ENCODE results near the gene QSOX2. TPM values are rescaled to one million over a fixed set of nuclear protein-coding genes. Genes with fewer than 3 reads are reported as not detected.

QSOX2 gene
- polyA plus RNA-seq, 2 of the 4 experiments (the other 2 are of a cell fraction), result 22.3 to 30.2 TPM

DNA sequence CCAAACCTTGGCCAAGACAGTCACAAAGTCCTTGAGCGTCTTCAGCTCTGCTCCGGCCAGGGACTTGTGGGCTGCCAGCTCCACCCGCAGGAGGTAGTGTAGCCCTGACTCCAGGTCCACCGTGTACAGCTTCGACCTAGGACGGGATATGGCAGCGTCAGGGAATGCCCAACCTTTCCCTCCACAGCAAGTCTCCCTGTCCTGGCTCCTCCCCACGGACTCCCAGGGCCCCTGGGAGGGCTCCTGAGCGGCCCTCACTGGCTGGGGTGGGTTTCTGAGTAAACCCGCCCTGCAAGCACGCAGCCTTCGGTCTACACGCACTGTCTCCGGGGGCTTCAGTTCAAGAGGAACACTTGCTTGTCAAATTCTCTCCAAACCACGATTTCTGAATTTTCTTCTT lies 26.9 kb downstream of the QSOX2 start:
- H3K9me3 ChIP-seq, result no peaks in the 10 kb centered on the region
- DNase-seq (ENCODE audit: low read depth in 1 of 2, low spot score in 1 of 2) (no peak), FAIRE-seq (no peak), ATAC-seq (no peak; a peak in 1 of 6 replicates)
- 94% methylated on average over 15 of the region's 15 CpGs for WGBS (ENCODE audit: missing lambda C conversion rate)
- TF ChIP-seq NFE2L2 (conservative IDR thresholded peaks at IDR 0.05; ENCODE audit: low read length) (no peak), TP53 (CRISPR knock-in tag; IDR thresholded peaks at IDR 0.05) (no peak), FOSL2 (IDR thresholded peaks at IDR 0.05) (no peak), FOSL2 (CRISPR knock-in tag; IDR thresholded peaks at IDR 0.05) (no peak), TFCP2L1 (CRISPR knock-in tag; IDR thresholded peaks at IDR 0.05) (no peak), MAZ (IDR thresholded peaks at IDR 0.05; ENCODE audit: borderline replicate concordance, low read depth, low read length) (no peak), KDM1A (IDR thresholded peaks at IDR 0.05; ENCODE audit: low read depth) (no peak), ZC3H11A (IDR thresholded peaks at IDR 0.05) (no peak), BHLHE40 (IDR thresholded peaks at IDR 0.05; ENCODE audit: low read depth, low read length) (no peak)
- TF ChIP-seq, protein P1, sequence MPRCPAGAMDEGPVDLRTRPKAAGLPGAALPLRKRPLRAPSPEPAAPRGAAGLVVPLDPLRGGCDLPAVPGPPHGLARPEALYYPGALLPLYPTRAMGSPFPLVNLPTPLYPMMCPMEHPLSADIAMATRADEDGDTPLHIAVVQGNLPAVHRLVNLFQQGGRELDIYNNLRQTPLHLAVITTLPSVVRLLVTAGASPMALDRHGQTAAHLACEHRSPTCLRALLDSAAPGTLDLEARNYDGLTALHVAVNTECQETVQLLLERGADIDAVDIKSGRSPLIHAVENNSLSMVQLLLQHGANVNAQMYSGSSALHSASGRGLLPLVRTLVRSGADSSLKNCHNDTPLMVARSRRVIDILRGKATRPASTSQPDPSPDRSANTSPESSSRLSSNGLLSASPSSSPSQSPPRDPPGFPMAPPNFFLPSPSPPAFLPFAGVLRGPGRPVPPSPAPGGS (IDR thresholded peaks at IDR 0.05), result no peak
- TF ChIP-seq, protein P2, sequence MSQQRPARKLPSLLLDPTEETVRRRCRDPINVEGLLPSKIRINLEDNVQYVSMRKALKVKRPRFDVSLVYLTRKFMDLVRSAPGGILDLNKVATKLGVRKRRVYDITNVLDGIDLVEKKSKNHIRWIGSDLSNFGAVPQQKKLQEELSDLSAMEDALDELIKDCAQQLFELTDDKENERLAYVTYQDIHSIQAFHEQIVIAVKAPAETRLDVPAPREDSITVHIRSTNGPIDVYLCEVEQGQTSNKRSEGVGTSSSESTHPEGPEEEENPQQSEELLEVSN (IDR thresholded peaks at IDR 0.05; ENCODE audit: borderline replicate concordance, low read depth), result no peak
- H3K4me3 ChIP-seq, result no peak overlapping the region
- CTCF ChIA-PET, result interaction anchor here (1.0 to 4.8 kb wide), 12 partner anchors 8 to 137 kb away, joined by 3 to 61 read pairs (median 4); no protein-coding TSS in a partner anchor
- H3K4me2 ChIP-seq, result no peak overlapping the region
- H3K27ac ChIP-seq, result no peak overlapping the region
- H3K4me1 ChIP-seq, result peaks cover 17% of the 10 kb centered on the region
- POLR2A ChIA-PET, result no interaction called here

DNA sequence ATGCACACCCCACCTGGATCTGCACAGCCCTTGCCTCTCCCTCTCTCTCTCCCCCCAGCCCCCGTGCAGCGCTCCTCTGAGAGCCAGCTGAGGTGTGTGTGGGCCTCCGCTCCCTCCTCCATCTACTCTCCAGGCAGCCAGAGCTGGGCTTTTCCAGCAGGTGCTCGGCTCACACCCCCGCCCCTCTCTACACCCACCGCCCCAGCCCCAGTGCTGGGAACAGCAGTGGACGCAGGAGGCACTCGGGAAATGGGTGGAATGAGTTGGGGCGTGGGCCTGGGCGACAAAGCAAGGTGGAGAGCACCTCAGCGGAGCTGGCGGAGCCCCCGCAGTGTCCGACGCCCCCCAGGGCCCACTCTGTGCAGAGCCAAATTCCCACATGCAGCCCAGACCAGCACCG lies 27.3 kb downstream of the QSOX2 start:
- Histone ChIP-seq H3K4me3 (no peak overlapping the region), H3K4me2 (no peak overlapping the region), H3K9me3 (no peaks in the 10 kb centered on the region), H3K27ac (no peak overlapping the region), H3K4me1 (peaks cover 17% of the 10 kb centered on the region)
- no peak for FAIRE-seq
- 96% methylated on average over 16 of the region's 16 CpGs for WGBS (ENCODE audit: missing lambda C conversion rate)
- no peak for TF ChIP-seq PHF8 (IDR thresholded peaks at IDR 0.05; ENCODE audit: borderline replicate concordance, low read depth)
- TF ChIP-seq EHMT2 (IDR thresholded peaks at IDR 0.05; ENCODE audit: low read depth), result no peak
- TF ChIP-seq, protein P2 (IDR thresholded peaks at IDR 0.05; ENCODE audit: borderline replicate concordance, low read depth), result no peak
- TF ChIP-seq, protein P1 (IDR thresholded peaks at IDR 0.05), result no peak
- no peak for TF ChIP-seq NPAS2 (CRISPR knock-in tag; IDR thresholded peaks at IDR 0.05; ENCODE audit: borderline replicate concordance)
- no peak for TF ChIP-seq FOSL2 (IDR thresholded peaks at IDR 0.05)
- no peak for TF ChIP-seq FOSL2 (CRISPR knock-in tag; IDR thresholded peaks at IDR 0.05)
- TF ChIP-seq, protein P3, sequence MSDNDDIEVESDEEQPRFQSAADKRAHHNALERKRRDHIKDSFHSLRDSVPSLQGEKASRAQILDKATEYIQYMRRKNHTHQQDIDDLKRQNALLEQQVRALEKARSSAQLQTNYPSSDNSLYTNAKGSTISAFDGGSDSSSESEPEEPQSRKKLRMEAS (IDR thresholded peaks at IDR 0.05), result no peak
- TF ChIP-seq JUNB (IDR thresholded peaks at IDR 0.05), result no peak
- ATAC-seq, result no peak
- CTCF ChIA-PET, result interaction anchor here (0.6 to 4.8 kb wide), 10 partner anchors 8 to 121 kb away, joined by 3 to 61 read pairs (median 4); no protein-coding TSS in a partner anchor
- DNase-seq (ENCODE audit: low read depth in 1 of 2, low spot score in 1 of 2), result no peak
- POLR2A ChIA-PET, result interaction anchor here (0.6 kb wide), 1 partner anchor 85 kb away, joined by 3 read pairs; no protein-coding TSS in a partner anchor

DNA sequence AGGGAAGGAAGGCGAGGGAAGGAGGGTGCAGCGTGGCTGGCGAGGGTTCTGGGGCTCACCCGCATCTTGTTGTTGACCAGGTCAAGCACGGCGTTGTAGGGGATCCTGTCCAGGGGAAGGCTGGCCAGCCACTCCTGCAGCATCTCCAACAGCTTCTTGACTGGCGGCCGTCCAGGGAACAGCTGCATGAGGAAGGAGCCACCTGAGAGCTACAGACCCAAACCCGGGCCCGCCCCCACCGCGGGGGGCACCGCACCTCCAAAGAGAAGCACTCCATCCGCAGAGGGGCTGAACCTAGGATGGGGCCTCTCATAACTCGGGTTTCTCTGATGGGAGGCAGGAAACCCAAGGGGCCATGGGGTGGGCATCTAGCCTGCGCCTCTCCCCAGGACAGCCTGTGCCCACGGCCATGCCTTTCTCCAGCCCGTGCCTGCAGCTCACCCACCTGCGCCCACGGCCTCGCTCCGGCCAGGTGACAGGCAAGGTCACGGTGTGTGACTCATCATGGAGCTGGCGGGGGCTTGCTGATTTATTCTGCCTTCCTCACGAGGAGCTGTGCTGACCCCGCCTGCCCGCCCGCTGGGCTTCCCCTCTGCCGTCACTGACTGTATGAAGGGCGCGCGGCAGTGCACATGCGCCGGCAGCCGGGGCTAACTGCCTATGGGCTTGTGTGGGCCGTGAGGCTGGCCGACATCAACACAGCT lies 28.9 kb downstream of the QSOX2 start:
- FAIRE-seq, result no peak
- no peak overlapping the region for H3K4me2 ChIP-seq
- H3K9me3 ChIP-seq, result no peaks in the 10 kb centered on the region
- peaks cover 17% of the 10 kb centered on the region for H3K4me1 ChIP-seq
- DNase-seq (ENCODE audit: low read depth in 1 of 2, low spot score in 1 of 2), result no peak
- POLR2A ChIA-PET, result no interaction called here
- ATAC-seq, result no peak
- TF ChIP-seq CEBPB (IDR thresholded peaks at IDR 0.05), result no peak
- TF ChIP-seq FOXS1 (CRISPR knock-in tag; IDR thresholded peaks at IDR 0.05), result no peak
- no peak for TF ChIP-seq HOXB13 (CRISPR knock-in tag; IDR thresholded peaks at IDR 0.05; ENCODE audit: low read depth)
- TF ChIP-seq, protein P4, sequence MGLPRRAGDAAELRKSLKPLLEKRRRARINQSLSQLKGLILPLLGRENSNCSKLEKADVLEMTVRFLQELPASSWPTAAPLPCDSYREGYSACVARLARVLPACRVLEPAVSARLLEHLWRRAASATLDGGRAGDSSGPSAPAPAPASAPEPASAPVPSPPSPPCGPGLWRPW (IDR thresholded peaks at IDR 0.05), result no peak
- no peak for TF ChIP-seq CHD2 (IDR thresholded peaks at IDR 0.05; ENCODE audit: low read length, partially characterized antibody)
- TF ChIP-seq ESRRA (IDR thresholded peaks at IDR 0.05; ENCODE audit: borderline replicate concordance, low read length), result no peak
- TF ChIP-seq ZNF302 (CRISPR knock-in tag; IDR thresholded peaks at IDR 0.05), result no peak
- no peak for TF ChIP-seq POLR2AphosphoS2 (conservative IDR thresholded peaks at IDR 0.05; ENCODE audit: low read length)
- TF ChIP-seq EHMT2 (IDR thresholded peaks at IDR 0.05; ENCODE audit: low read depth), result no peak
- TF ChIP-seq NR3C1 (IDR thresholded peaks at IDR 0.05), result no peak
- no peak for TF ChIP-seq ZC3H11A (IDR thresholded peaks at IDR 0.05)
- TF ChIP-seq, protein P3 (IDR thresholded peaks at IDR 0.05), result no peak
- no peak overlapping the region for H3K4me3 ChIP-seq
- CTCF ChIA-PET, result interaction anchor here (0.6 to 4.8 kb wide), 13 partner anchors 10 to 230 kb away, joined by 3 to 61 read pairs (median 6); partner anchors contain the start of gene LHX3
- WGBS (ENCODE audit: missing lambda C conversion rate), result 92% methylated on average over 13 of the region's 37 CpGs
- no peak overlapping the region for H3K27ac ChIP-seq
